Measurements from ENCODE around the gene ARV1. TPM values are rescaled to one million over a fixed set of nuclear protein-coding genes. Genes with fewer than 3 reads are reported as not detected.

Gene ARV1
- total RNA-seq, 1 donor, result 20.3 TPM

- Histone ChIP-seq H4K20me1 (ENCODE audit: insufficient read depth, low read length) (no peaks in the 10 kb centered on the region), H3K4me1 (ENCODE audit: insufficient read depth, low read length) (peaks cover 3% of the 10 kb centered on the region), H3K36me3 (ENCODE audit: insufficient read depth, low read length) (no peaks in the 10 kb centered on the region), H3K27ac (ENCODE audit: low read depth, low read length) (no peak overlapping the region), H2AFZ (ENCODE audit: low read length) (no peak overlapping the region), H3K27me3 (ENCODE audit: insufficient read depth, low read length) (no peaks in the 10 kb centered on the region), H3K79me2 (ENCODE audit: insufficient read depth, low read length) (no peaks in the 10 kb centered on the region), H3K4me3 (ENCODE audit: insufficient read depth, low read length) (no peak overlapping the region), H3K4me2 (ENCODE audit: insufficient read depth, low read length) (no peak overlapping the region), H3K9me3 (ENCODE audit: low read depth, low read length) (no peaks in the 10 kb centered on the region)
- no peak for TF ChIP-seq CTCF (IDR thresholded peaks at IDR 0.05; ENCODE audit: extremely low read depth, low read depth, low read length)
- no peak for DNase-seq (ENCODE audit: insufficient read length, low spot score, missing footprints)
These were observed 21.3 kb upstream of the ARV1 start for GRCh38 chr1:230957580-230957989.

GRCh38 chr1:230958370-230958769 lies 20.5 kb upstream of the ARV1 start:
- no peak overlapping the region for H2AFZ ChIP-seq (ENCODE audit: low read length)

GRCh38 chr1:230964896-230965295 lies 14.0 kb upstream of the ARV1 start:
- Histone ChIP-seq H3K79me2 (ENCODE audit: insufficient read depth, low read length) (peaks cover 6% of the 10 kb centered on the region), H3K4me2 (ENCODE audit: insufficient read depth, low read length) (no peak overlapping the region), H3K27ac (ENCODE audit: low read depth, low read length) (no peak overlapping the region), H3K4me1 (ENCODE audit: insufficient read depth, low read length) (peaks cover 3% of the 10 kb centered on the region), H3K9me3 (ENCODE audit: low read depth, low read length) (no peaks in the 10 kb centered on the region), H3K27me3 (ENCODE audit: insufficient read depth, low read length) (no peaks in the 10 kb centered on the region), H3K36me3 (ENCODE audit: insufficient read depth, low read length) (no peaks in the 10 kb centered on the region), H3K4me3 (ENCODE audit: insufficient read depth, low read length) (no peak overlapping the region), H2AFZ (ENCODE audit: low read length) (no peak overlapping the region), H4K20me1 (ENCODE audit: insufficient read depth, low read length) (peaks cover 4% of the 10 kb centered on the region)
- no peak for DNase-seq (ENCODE audit: insufficient read length, low spot score, missing footprints)
- TF ChIP-seq CTCF (IDR thresholded peaks at IDR 0.05; ENCODE audit: extremely low read depth, low read depth, low read length), result no peak

More at GRCh38 chr1:230958370-230958769, 20.5 kb upstream of the ARV1 start:
- Histone ChIP-seq H3K4me2 (ENCODE audit: insufficient read depth, low read length) (no peak overlapping the region), H3K27me3 (ENCODE audit: insufficient read depth, low read length) (no peaks in the 10 kb centered on the region), H3K36me3 (ENCODE audit: insufficient read depth, low read length) (no peaks in the 10 kb centered on the region), H3K9me3 (ENCODE audit: low read depth, low read length) (no peaks in the 10 kb centered on the region), H3K79me2 (ENCODE audit: insufficient read depth, low read length) (no peaks in the 10 kb centered on the region), H4K20me1 (ENCODE audit: insufficient read depth, low read length) (no peaks in the 10 kb centered on the region), H3K27ac (ENCODE audit: low read depth, low read length) (no peak overlapping the region), H3K4me1 (ENCODE audit: insufficient read depth, low read length) (peaks cover 3% of the 10 kb centered on the region), H3K4me3 (ENCODE audit: insufficient read depth, low read length) (no peak overlapping the region)
- no peak for DNase-seq (ENCODE audit: insufficient read length, low spot score, missing footprints)
- TF ChIP-seq CTCF (IDR thresholded peaks at IDR 0.05; ENCODE audit: extremely low read depth, low read depth, low read length), result no peak

DNA sequence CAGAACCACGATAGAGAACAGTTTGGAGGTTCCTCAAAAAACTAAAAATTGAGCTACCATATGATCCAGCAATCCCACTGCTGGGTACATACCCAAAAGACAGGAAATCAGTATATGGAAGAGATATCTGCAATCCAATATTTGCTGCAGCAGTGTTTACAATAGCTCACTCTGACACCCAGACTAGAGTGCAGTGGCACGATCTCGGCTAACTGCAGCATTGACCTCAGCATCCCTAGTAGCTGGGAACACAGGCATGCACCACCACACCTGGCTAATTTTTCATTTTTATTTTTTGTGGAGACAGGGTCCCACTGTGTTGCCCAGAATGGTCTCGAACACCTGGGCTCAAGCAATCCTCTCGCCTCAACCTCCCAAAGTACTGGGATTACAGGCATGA lies 13.4 kb upstream of the ARV1 start:
- Histone ChIP-seq H3K4me2 (ENCODE audit: insufficient read depth, low read length) (no peak overlapping the region), H3K79me2 (ENCODE audit: insufficient read depth, low read length) (peaks cover 6% of the 10 kb centered on the region), H3K27ac (ENCODE audit: low read depth, low read length) (no peak overlapping the region), H3K36me3 (ENCODE audit: insufficient read depth, low read length) (no peaks in the 10 kb centered on the region), H2AFZ (ENCODE audit: low read length) (no peak overlapping the region), H4K20me1 (ENCODE audit: insufficient read depth, low read length) (peaks cover 4% of the 10 kb centered on the region), H3K4me1 (ENCODE audit: insufficient read depth, low read length) (peaks cover 3% of the 10 kb centered on the region), H3K27me3 (ENCODE audit: insufficient read depth, low read length) (no peaks in the 10 kb centered on the region), H3K9me3 (ENCODE audit: low read depth, low read length) (no peaks in the 10 kb centered on the region), H3K4me3 (ENCODE audit: insufficient read depth, low read length) (no peak overlapping the region)
- DNase-seq (ENCODE audit: insufficient read length, low spot score, missing footprints), result no peak
- no peak for TF ChIP-seq CTCF (IDR thresholded peaks at IDR 0.05; ENCODE audit: extremely low read depth, low read depth, low read length)

Measured in osteoblast (primary cell).